Osteoblast (primary cell): Measurements from ENCODE around the gene ALPP. TPM values are rescaled to one million over a fixed set of nuclear protein-coding genes. Genes with fewer than 3 reads are reported as not detected.
"Not testable (repeated sequence)": the region's sequence is repeated elsewhere in the genome, so short reads cannot be mapped to it uniquely, and the experiment has no call there.

Experiments
- DNase-seq: peaks from one replicate; pipeline ENCODE4 v3.0.0; 2011; ENCODE audit warnings: low spot score, mixed read lengths; ENCODE audit not compliant: insufficient read length; ENCODE audit errors: missing footprints
- H2AFZ ChIP-seq: 2 replicates; pipeline ENCODE4 v1.6.0; 2011; ENCODE audit warnings: mild to moderate bottlenecking, low read length
- H3K27ac ChIP-seq: 2 replicates; pipeline ENCODE4 v1.5.1; 2011; ENCODE audit warnings: mild to moderate bottlenecking, low read depth, low read length, moderate library complexity
- H3K27me3 ChIP-seq: 2 replicates; pipeline ENCODE4 v1.6.0; 2012; ENCODE audit warnings: mild to moderate bottlenecking, control low read depth, inconsistent platforms, low read length, moderate library complexity; ENCODE audit not compliant: insufficient read depth
- H3K36me3 ChIP-seq: 2 replicates; pipeline ENCODE4 v1.5.1; 2011; ENCODE audit warnings: mild to moderate bottlenecking, low read length, control low read depth, moderate library complexity; ENCODE audit not compliant: insufficient read depth
- H3K4me1 ChIP-seq: 2 replicates; pipeline ENCODE4 v1.5.1; 2011; ENCODE audit warnings: mild to moderate bottlenecking, low read length, control low read depth, moderate library complexity; ENCODE audit not compliant: insufficient read depth
- H3K4me2 ChIP-seq: 2 replicates; pipeline ENCODE4 v1.6.0; 2011; ENCODE audit warnings: mild to moderate bottlenecking, low read length; ENCODE audit not compliant: insufficient read depth
- H3K4me3 ChIP-seq: fragments of 200-600 bp; sonication (generic); 3 replicates; pipeline ENCODE4 v1.5.1; 2012; ENCODE audit warnings: mild to moderate bottlenecking, low read length, inconsistent platforms; ENCODE audit not compliant: insufficient read depth
- H3K79me2 ChIP-seq: 2 replicates; pipeline ENCODE4 v1.6.0; 2012; ENCODE audit warnings: mild to moderate bottlenecking, low read length, control low read depth, inconsistent platforms; ENCODE audit not compliant: insufficient read depth
- H3K9me3 ChIP-seq: 2 replicates; pipeline ENCODE4 v1.5.1; 2011; ENCODE audit warnings: low read depth, low read length, control low read depth
- H4K20me1 ChIP-seq: 2 replicates; pipeline ENCODE4 v1.6.0; 2012; ENCODE audit warnings: mild to moderate bottlenecking, low read length, control low read depth; ENCODE audit not compliant: insufficient read depth
- CTCF ChIP-seq: IDR thresholded peaks from 2 replicates; pipeline ENCODE4 v1.5.1; 2011; ENCODE audit warnings: mild to moderate bottlenecking, low read depth, low read length, moderate library complexity; ENCODE audit errors: extremely low read depth
- total RNA-seq: library from RNA; depleted of rRNA; stranded (reverse); fragments of >200 nt; gene quantifications from 2 replicates; pipeline ENCODE4 v1.2.3, GENCODE V29; 2012

The ALPP gene
- total RNA-seq, 1 donor: not detected

GRCh38 chr2:232332940-232333259 lies 45.7 kb upstream of the ALPP start:
- Histone ChIP-seq H3K27me3 (no peaks in the 10 kb centered on the region), H3K4me2 (no peak overlapping the region), H3K4me1 (no peaks in the 10 kb centered on the region), H3K4me3 (no peak overlapping the region), H4K20me1 (peaks cover 7% of the 10 kb centered on the region), H3K9me3 (no peaks in the 10 kb centered on the region), H3K36me3 (no peaks in the 10 kb centered on the region), H3K79me2 (no peaks in the 10 kb centered on the region), H3K27ac (no peak overlapping the region), H2AFZ (no peak overlapping the region)
- TF ChIP-seq CTCF: no peak
- peak; percentile 77 for DNase-seq

- H3K27me3 ChIP-seq: no peaks in the 10 kb centered on the region
- H4K20me1 ChIP-seq: peaks cover 3% of the 10 kb centered on the region
- DNase-seq: peak; percentile 89
- peak; percentile 45 for TF ChIP-seq CTCF
- no peak overlapping the region for H2AFZ ChIP-seq
- H3K4me2 ChIP-seq: no peak overlapping the region
- H3K27ac ChIP-seq: no peak overlapping the region
- no peaks in the 10 kb centered on the region for H3K79me2 ChIP-seq
- H3K36me3 ChIP-seq: no peaks in the 10 kb centered on the region
- H3K4me1 ChIP-seq: no peaks in the 10 kb centered on the region
- no peak overlapping the region for H3K4me3 ChIP-seq
- no peaks in the 10 kb centered on the region for H3K9me3 ChIP-seq
Measured at GRCh38 chr2:232333361-232334135, 45.0 kb upstream of the ALPP start.

- H3K4me2 ChIP-seq, H4K20me1 ChIP-seq, H3K79me2 ChIP-seq, H3K9me3 ChIP-seq, H3K27me3 ChIP-seq, H3K4me3 ChIP-seq, H3K27ac ChIP-seq, H2AFZ ChIP-seq, H3K36me3 ChIP-seq, H3K4me1 ChIP-seq: not testable (repeated sequence)
- peak; percentile 51 for DNase-seq
Measured at GRCh38 chr2:232334136-232334884, 44.2 kb upstream of the ALPP start.

- not testable (repeated sequence) for H3K79me2 ChIP-seq, H2AFZ ChIP-seq, H3K4me2 ChIP-seq, H4K20me1 ChIP-seq, H3K4me1 ChIP-seq, H3K27me3 ChIP-seq, DNase-seq, H3K9me3 ChIP-seq, H3K36me3 ChIP-seq, H3K4me3 ChIP-seq, H3K27ac ChIP-seq
Measured at GRCh38 chr2:232334885-232335205, 43.7 kb upstream of the ALPP start.

GRCh38 chr2:232335206-232335858 lies 43.2 kb upstream of the ALPP start:
- not testable (repeated sequence) for H3K4me2 ChIP-seq, H2AFZ ChIP-seq, H3K36me3 ChIP-seq, H3K4me3 ChIP-seq, H4K20me1 ChIP-seq, H3K79me2 ChIP-seq, H3K27ac ChIP-seq, H3K27me3 ChIP-seq, H3K4me1 ChIP-seq, H3K9me3 ChIP-seq
- DNase-seq: peak; percentile 50
